GM18951 (cell line): Measurements from ENCODE around the gene GGA3.
"Not testable (repeated sequence)": the region's sequence is repeated elsewhere in the genome, so short reads cannot be mapped to it uniquely, and the experiment has no call there.

Experiments used
- POLR2A ChIP-seq: IDR thresholded peaks from 4 replicates; pipeline ENCODE4 v1.6.1; 2011; ENCODE audit warnings: mild to moderate bottlenecking; ENCODE audit not compliant: insufficient read length, insufficient read depth; ENCODE audit errors: extremely low read depth
- in situ Hi-C: fragments of 300-500 bp; cut with MboI; formaldehyde crosslinking; loops from one replicate; pipeline ENCODE4 v1.12.0; 2022; ENCODE audit warnings: low sequenced_read_pairs, mixed read lengths, inconsistent platforms; ENCODE audit not compliant: unreplicated experiment

Gene GGA3

GRCh38 chr17:75209061-75209460 is 52.3 kb downstream of the GGA3 start:
- in situ Hi-C loops = no loop called here
- TF ChIP-seq POLR2A = no peak

GRCh38 chr17:75208161-75208560 is 53.2 kb downstream of the GGA3 start:
- no peak for TF ChIP-seq POLR2A
- in situ Hi-C loops = no loop called here

GRCh38 chr17:75207760-75208159 is 53.6 kb downstream of the GGA3 start:
- in situ Hi-C loops = no loop called here
- no peak for TF ChIP-seq POLR2A

- in situ Hi-C loops = not testable (repeated sequence)
Observed at GRCh38 chr17:75207050-75207407, 54.4 kb downstream of the GGA3 start.

- TF ChIP-seq POLR2A = no peak
- in situ Hi-C loops = no loop called here
Observed at GRCh38 chr17:75205793-75206163, 55.6 kb downstream of the GGA3 start.

- TF ChIP-seq POLR2A = peak; percentile 91
- in situ Hi-C loops = no loop called here
Observed at GRCh38 chr17:75205037-75205792, 56.2 kb downstream of the GGA3 start, which contains the start of gene NUP85. Gene NUP85 (plus strand): TSS chr17:75205679. CDS start chr17:75205762, 83 bp downstream.

- TF ChIP-seq POLR2A = no peak
- in situ Hi-C loops = no loop called here
Observed at GRCh38 chr17:75199886-75200618, 61.4 kb downstream of the GGA3 start.

GRCh38 chr17:75194879-75195278 is 66.5 kb downstream of the GGA3 start:
- in situ Hi-C loops = no loop called here

GRCh38 chr17:75191584-75191983 is 69.8 kb downstream of the GGA3 start:
- no peak for TF ChIP-seq POLR2A
- in situ Hi-C loops = no loop called here

More at GRCh38 chr17:75194879-75195278, 66.5 kb downstream of the GGA3 start:
- TF ChIP-seq POLR2A = no peak

- in situ Hi-C loops = no loop called here
- no peak for TF ChIP-seq POLR2A
Observed at GRCh38 chr17:75188614-75189013, 72.8 kb downstream of the GGA3 start.
